ENCODE measurements around the gene AFF3.
"Not testable (repeated sequence)": the region's sequence is repeated elsewhere in the genome, so short reads cannot be mapped to it uniquely, and the experiment has no call there.

AFF3 gene

GRCh38 chr2:99957332-99958133 lies 184.9 kb downstream of the AFF3 start:
- no peak for DNase-seq

GRCh38 chr2:99956232-99957030 lies 186.0 kb downstream of the AFF3 start:
- DNase-seq, result no peak

- DNase-seq, result no peak
Measured at GRCh38 chr2:99953750-99954149, 188.6 kb downstream of the AFF3 start.

GRCh38 chr2:99949963-99950362 lies 192.4 kb downstream of the AFF3 start:
- no peak for DNase-seq

- DNase-seq, result no peak
Measured at GRCh38 chr2:99949530-99949929, 192.9 kb downstream of the AFF3 start.

- no peak for DNase-seq
Measured at GRCh38 chr2:99948010-99948409, 194.4 kb downstream of the AFF3 start.

- not testable (repeated sequence) for DNase-seq
Measured at GRCh38 chr2:99947366-99947765, 195.0 kb downstream of the AFF3 start.

GRCh38 chr2:99944019-99944418 lies 198.4 kb downstream of the AFF3 start:
- no peak for DNase-seq

GRCh38 chr2:99942561-99943347 lies 199.6 kb downstream of the AFF3 start:
- no peak for DNase-seq

- DNase-seq, result no peak
Measured at GRCh38 chr2:99940963-99941362, 201.4 kb downstream of the AFF3 start.

- DNase-seq, result no peak
Measured at GRCh38 chr2:99939135-99939534, 203.3 kb downstream of the AFF3 start.

- DNase-seq, result no peak
Measured at GRCh38 chr2:99938250-99938649, 204.1 kb downstream of the AFF3 start.

GRCh38 chr2:99936065-99936464 lies 206.3 kb downstream of the AFF3 start:
- DNase-seq, result no peak

- no peak for DNase-seq
Measured at GRCh38 chr2:99935662-99936061, 206.7 kb downstream of the AFF3 start.

- DNase-seq, result no peak
Measured at GRCh38 chr2:99933894-99934650, 208.3 kb downstream of the AFF3 start.

GRCh38 chr2:99933491-99933890 lies 208.9 kb downstream of the AFF3 start:
- DNase-seq, result not testable (repeated sequence)

- no peak for DNase-seq
Measured at GRCh38 chr2:99928470-99929053, 213.8 kb downstream of the AFF3 start.

GRCh38 chr2:99927690-99928207 lies 214.6 kb downstream of the AFF3 start:
- DNase-seq, result not testable (repeated sequence)

GRCh38 chr2:99926986-99927385 lies 215.4 kb downstream of the AFF3 start:
- DNase-seq, result no peak

GRCh38 chr2:99925960-99926359 lies 216.4 kb downstream of the AFF3 start:
- DNase-seq, result no peak

GRCh38 chr2:99922664-99923063 lies 219.7 kb downstream of the AFF3 start:
- no peak for DNase-seq

GRCh38 chr2:99921903-99922302 lies 220.5 kb downstream of the AFF3 start:
- no peak for DNase-seq
